Glutamatergic neuron (in vitro differentiated cells): ENCODE data around the gene SLC5A5. TPM values are rescaled to one million over a fixed set of nuclear protein-coding genes. Genes with fewer than 3 reads are reported as not detected.

Experiments
- DNase-seq: peaks from one replicate; pipeline ENCODE4 v3.0.0; 2022
- H3K27ac Mint-ChIP-seq: one replicate; pipeline ENCODE4 v1.8.0; 2020; ENCODE audit warnings: mild to moderate bottlenecking, mixed read lengths, inconsistent platforms; ENCODE audit not compliant: unreplicated experiment
- H3K27me3 Mint-ChIP-seq: one replicate; pipeline ENCODE4 v1.8.0; 2020; ENCODE audit warnings: mild to moderate bottlenecking, moderate library complexity, mixed read lengths, inconsistent platforms; ENCODE audit not compliant: unreplicated experiment
- H3K36me3 Mint-ChIP-seq: one replicate; pipeline ENCODE4 v1.8.0; 2020; ENCODE audit warnings: mild to moderate bottlenecking, mixed read lengths, inconsistent platforms; ENCODE audit not compliant: unreplicated experiment
- H3K4me1 Mint-ChIP-seq: one replicate; pipeline ENCODE4 v1.8.0; 2020; ENCODE audit warnings: mild to moderate bottlenecking, low read depth, mixed read lengths, inconsistent platforms; ENCODE audit not compliant: unreplicated experiment
- H3K4me3 Mint-ChIP-seq: one replicate; pipeline ENCODE4 v1.8.0; 2020; ENCODE audit warnings: mild to moderate bottlenecking, mixed read lengths, inconsistent platforms; ENCODE audit not compliant: unreplicated experiment
- H3K9me3 Mint-ChIP-seq: one replicate; pipeline ENCODE4 v1.8.0; 2020; ENCODE audit warnings: mild to moderate bottlenecking, moderate library complexity, mixed read lengths, inconsistent platforms; ENCODE audit not compliant: unreplicated experiment
- CTCF ChIP-seq: fragments of 200-600 bp; sonication (generic); IDR thresholded peaks from one replicate; pipeline ENCODE4 v1.5.0; 2021; ENCODE audit not compliant: partially characterized antibody, unreplicated experiment
- total RNA-seq: library from RNA; stranded (reverse); fragmentation: NEBNext Ultra II Directional; extraction: Animal tissue kit (Norgen Biotek cat#: 25700); gene quantifications from one replicate; pipeline ENCODE4 v1.2.1, GENCODE V29; 2021; ENCODE audit not compliant: unreplicated experiment

SLC5A5 gene
- total RNA-seq, 1 donor from 2014 or later, result 4.3 TPM

GRCh38 chr19:17933414-17934129 is 61.8 kb downstream of the SLC5A5 start:
- no peak for DNase-seq
- Mint-ChIP-seq H3K4me1 (peaks cover 3% of the 10 kb centered on the region), H3K9me3 (peaks cover 5% of the 10 kb centered on the region), H3K27me3 (peaks cover 4% of the 10 kb centered on the region), H3K27ac (peak overlapping the region; percentile 97), H3K4me3 (peak overlapping the region; percentile 94), H3K36me3 (no peaks in the 10 kb centered on the region)
- no peak for TF ChIP-seq CTCF

GRCh38 chr19:17936379-17936778 is 64.6 kb downstream of the SLC5A5 start:
- TF ChIP-seq CTCF, result no peak
- peaks cover 6% of the 10 kb centered on the region for H3K9me3 Mint-ChIP-seq
- H3K36me3 Mint-ChIP-seq, result no peaks in the 10 kb centered on the region
- peaks cover 4% of the 10 kb centered on the region for H3K27me3 Mint-ChIP-seq
- H3K4me3 Mint-ChIP-seq, result no peak overlapping the region
- no peak for DNase-seq
- H3K4me1 Mint-ChIP-seq, result peaks cover 3% of the 10 kb centered on the region
- H3K27ac Mint-ChIP-seq, result no peak overlapping the region

- peaks cover 3% of the 10 kb centered on the region for H3K9me3 Mint-ChIP-seq
- no peak for DNase-seq
- H3K36me3 Mint-ChIP-seq, result no peaks in the 10 kb centered on the region
- H3K27ac Mint-ChIP-seq, result no peak overlapping the region
- no peak overlapping the region for H3K4me3 Mint-ChIP-seq
- TF ChIP-seq CTCF, result no peak
- no peaks in the 10 kb centered on the region for H3K27me3 Mint-ChIP-seq
- H3K4me1 Mint-ChIP-seq, result peaks cover 2% of the 10 kb centered on the region
Observed at GRCh38 chr19:17937371-17937900, 65.7 kb downstream of the SLC5A5 start.

- H3K4me1 Mint-ChIP-seq, result peaks cover 3% of the 10 kb centered on the region
- peaks cover 3% of the 10 kb centered on the region for H3K9me3 Mint-ChIP-seq
- no peak overlapping the region for H3K4me3 Mint-ChIP-seq
- H3K27ac Mint-ChIP-seq, result no peak overlapping the region
- peak; percentile 93 for TF ChIP-seq CTCF
- H3K27me3 Mint-ChIP-seq, result no peaks in the 10 kb centered on the region
- H3K36me3 Mint-ChIP-seq, result no peaks in the 10 kb centered on the region
- DNase-seq, result peak; percentile 89
Observed at GRCh38 chr19:17938092-17938845, 66.5 kb downstream of the SLC5A5 start.

GRCh38 chr19:17942181-17942580 is 70.4 kb downstream of the SLC5A5 start:
- no peaks in the 10 kb centered on the region for H3K36me3 Mint-ChIP-seq
- H3K27me3 Mint-ChIP-seq, result peaks cover 8% of the 10 kb centered on the region
- H3K4me1 Mint-ChIP-seq, result peaks cover 7% of the 10 kb centered on the region
- H3K27ac Mint-ChIP-seq, result peak overlapping the region; percentile 28
- H3K9me3 Mint-ChIP-seq, result peaks cover 4% of the 10 kb centered on the region
- peak; percentile 47 for DNase-seq
- TF ChIP-seq CTCF, result no peak
- no peak overlapping the region for H3K4me3 Mint-ChIP-seq
